ENCODE results near the gene ACIN1. TPM values are rescaled to one million over a fixed set of nuclear protein-coding genes. Genes with fewer than 3 reads are reported as not detected.

Gene ACIN1
- total RNA-seq, 1 donor from 2014 or later = 184 TPM

DNA sequence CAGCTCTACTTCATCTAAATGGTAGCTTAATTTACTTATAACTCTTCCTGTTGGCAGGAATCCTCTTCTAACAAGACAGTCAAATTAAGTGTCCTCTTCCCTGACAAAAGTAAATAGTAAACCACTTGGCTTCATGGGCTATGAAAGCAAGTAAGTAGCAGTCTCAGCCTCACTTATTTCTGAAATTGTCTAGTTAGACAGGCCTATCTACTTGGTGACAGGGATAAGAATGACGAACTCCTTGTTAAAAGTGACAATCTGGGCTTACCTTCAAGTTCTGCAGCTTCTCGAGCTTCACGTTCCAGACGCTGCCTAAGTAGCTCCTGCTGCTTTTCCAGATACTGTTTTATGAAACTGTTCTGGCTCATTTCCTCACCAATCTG is 4.7 kb downstream of the ACIN1 start:
- no peak overlapping the region for H3K27ac ChIP-seq
- no peak overlapping the region for H2AFZ ChIP-seq (replicated peaks)
- peaks cover 21% of the 10 kb centered on the region for H3K36me3 Mint-ChIP-seq
- H3K27me3 ChIP-seq = no peaks in the 10 kb centered on the region
- no peak overlapping the region for H3K27ac Mint-ChIP-seq
- no peak for DNase-seq (ENCODE audit: low spot score)
- no peak overlapping the region for H3K4me2 ChIP-seq
- H3K36me3 ChIP-seq = peaks cover 41% of the 10 kb centered on the region
- peaks cover 31% of the 10 kb centered on the region for H3F3A ChIP-seq (ENCODE audit: low read depth)
- H3K9me3 Mint-ChIP-seq = no peaks in the 10 kb centered on the region
- TF ChIP-seq, protein P1, sequence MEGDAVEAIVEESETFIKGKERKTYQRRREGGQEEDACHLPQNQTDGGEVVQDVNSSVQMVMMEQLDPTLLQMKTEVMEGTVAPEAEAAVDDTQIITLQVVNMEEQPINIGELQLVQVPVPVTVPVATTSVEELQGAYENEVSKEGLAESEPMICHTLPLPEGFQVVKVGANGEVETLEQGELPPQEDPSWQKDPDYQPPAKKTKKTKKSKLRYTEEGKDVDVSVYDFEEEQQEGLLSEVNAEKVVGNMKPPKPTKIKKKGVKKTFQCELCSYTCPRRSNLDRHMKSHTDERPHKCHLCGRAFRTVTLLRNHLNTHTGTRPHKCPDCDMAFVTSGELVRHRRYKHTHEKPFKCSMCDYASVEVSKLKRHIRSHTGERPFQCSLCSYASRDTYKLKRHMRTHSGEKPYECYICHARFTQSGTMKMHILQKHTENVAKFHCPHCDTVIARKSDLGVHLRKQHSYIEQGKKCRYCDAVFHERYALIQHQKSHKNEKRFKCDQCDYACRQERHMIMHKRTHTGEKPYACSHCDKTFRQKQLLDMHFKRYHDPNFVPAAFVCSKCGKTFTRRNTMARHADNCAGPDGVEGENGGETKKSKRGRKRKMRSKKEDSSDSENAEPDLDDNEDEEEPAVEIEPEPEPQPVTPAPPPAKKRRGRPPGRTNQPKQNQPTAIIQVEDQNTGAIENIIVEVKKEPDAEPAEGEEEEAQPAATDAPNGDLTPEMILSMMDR (IDR thresholded peaks at IDR 0.05) = no peak
- no peak for TF ChIP-seq EZH2 (IDR thresholded peaks at IDR 0.05)
- peaks cover 14% of the 10 kb centered on the region for H3K4me1 ChIP-seq
- H3K9ac ChIP-seq = no peak overlapping the region
- no peaks in the 10 kb centered on the region for H3K9me3 ChIP-seq (ENCODE audit: low read depth)
- H3K4me1 Mint-ChIP-seq = peaks cover 8% of the 10 kb centered on the region
- H3K4me3 ChIP-seq = no peak overlapping the region
- H3K79me2 ChIP-seq (ENCODE audit: low read depth) = peaks cover 77% of the 10 kb centered on the region
- no peak overlapping the region for H3K4me3 Mint-ChIP-seq
- no peaks in the 10 kb centered on the region for H3K27me3 Mint-ChIP-seq (ENCODE audit: insufficient read depth, low read depth)
- H4K20me1 ChIP-seq (ENCODE audit: low read depth) = peaks cover 64% of the 10 kb centered on the region

DNA sequence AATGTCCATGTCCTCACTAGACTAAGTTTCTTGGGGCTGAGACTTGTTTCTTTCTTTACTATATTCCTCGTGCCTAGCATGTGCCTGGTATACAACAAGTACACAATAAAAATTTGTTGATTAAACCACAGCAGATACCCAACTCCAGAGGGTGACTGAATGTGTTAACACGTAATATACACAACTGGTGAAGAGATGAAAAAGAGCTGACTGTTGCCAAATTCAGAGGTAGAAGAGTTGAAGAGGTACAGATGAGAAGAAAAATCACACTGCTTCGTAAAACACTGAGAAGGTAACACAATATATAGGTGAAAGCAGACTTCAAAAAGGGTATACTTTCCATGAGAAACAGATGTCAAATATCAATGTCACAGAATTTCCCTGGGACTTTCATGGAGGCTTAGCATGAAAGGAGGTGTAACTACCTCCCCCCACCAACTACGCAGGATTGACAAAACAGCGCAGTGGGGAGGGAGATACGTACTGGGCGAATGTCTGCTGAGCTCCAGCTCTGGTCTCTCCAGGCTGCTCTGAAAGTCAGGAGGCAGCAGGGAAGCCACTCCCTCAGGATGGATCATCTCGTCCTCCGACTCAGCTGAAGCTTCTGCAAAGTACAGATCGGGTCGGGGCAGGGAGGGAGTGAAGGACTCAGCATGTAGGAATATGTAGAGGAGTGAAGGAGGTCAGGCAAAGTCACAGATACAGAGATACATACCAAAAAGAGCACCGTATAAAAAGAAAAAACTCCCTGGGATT is 5.3 kb downstream of the ACIN1 start:
- Histone ChIP-seq H3K9ac (no peak overlapping the region), H3K4me2 (no peak overlapping the region), H3K4me3 (no peak overlapping the region), H3K27ac (no peak overlapping the region), H3K79me2 (ENCODE audit: low read depth) (peaks cover 79% of the 10 kb centered on the region), H4K20me1 (ENCODE audit: low read depth) (peaks cover 70% of the 10 kb centered on the region), H3K27me3 (no peaks in the 10 kb centered on the region), H3K36me3 (peaks cover 44% of the 10 kb centered on the region), H3K4me1 (peaks cover 14% of the 10 kb centered on the region), H3K9me3 (ENCODE audit: low read depth) (no peaks in the 10 kb centered on the region), H2AFZ (replicated peaks) (no peak overlapping the region), H3F3A (ENCODE audit: low read depth) (peaks cover 30% of the 10 kb centered on the region)
- peaks cover 23% of the 10 kb centered on the region for H3K36me3 Mint-ChIP-seq
- no peaks in the 10 kb centered on the region for H3K27me3 Mint-ChIP-seq (ENCODE audit: insufficient read depth, low read depth)
- DNase-seq (ENCODE audit: low spot score) = no peak
- no peaks in the 10 kb centered on the region for H3K9me3 Mint-ChIP-seq
- TF ChIP-seq, protein P1 (IDR thresholded peaks at IDR 0.05) = no peak
- TF ChIP-seq EZH2 (IDR thresholded peaks at IDR 0.05) (no peak), EZH2phosphoT487 (IDR thresholded peaks at IDR 0.05) (no peak)
- no peak overlapping the region for H3K4me3 Mint-ChIP-seq
- H3K27ac Mint-ChIP-seq = no peak overlapping the region
- peaks cover 8% of the 10 kb centered on the region for H3K4me1 Mint-ChIP-seq

GRCh38 chr14:23086565-23086964 is 8.4 kb downstream of the ACIN1 start:
- peaks cover 17% of the 10 kb centered on the region for H3K36me3 Mint-ChIP-seq
- no peaks in the 10 kb centered on the region for H3K27me3 Mint-ChIP-seq (ENCODE audit: insufficient read depth, low read depth)
- H3K36me3 ChIP-seq = peaks cover 51% of the 10 kb centered on the region
- no peaks in the 10 kb centered on the region for H3K9me3 ChIP-seq (ENCODE audit: low read depth)
- no peak for DNase-seq (ENCODE audit: low spot score)
- H4K20me1 ChIP-seq (ENCODE audit: low read depth) = peaks cover 47% of the 10 kb centered on the region
- TF ChIP-seq, protein P1 (IDR thresholded peaks at IDR 0.05) = no peak
- TF ChIP-seq EZH2 (IDR thresholded peaks at IDR 0.05) (no peak), EZH2phosphoT487 (IDR thresholded peaks at IDR 0.05) (no peak)
- no peak overlapping the region for H2AFZ ChIP-seq (replicated peaks)
- no peaks in the 10 kb centered on the region for H3K27me3 ChIP-seq
- H3F3A ChIP-seq (ENCODE audit: low read depth) = peaks cover 16% of the 10 kb centered on the region
- no peak overlapping the region for H3K27ac ChIP-seq
- no peaks in the 10 kb centered on the region for H3K4me1 ChIP-seq
- no peak overlapping the region for H3K4me2 ChIP-seq
- no peak overlapping the region for H3K4me3 Mint-ChIP-seq
- no peaks in the 10 kb centered on the region for H3K4me1 Mint-ChIP-seq
- no peaks in the 10 kb centered on the region for H3K9me3 Mint-ChIP-seq
- H3K9ac ChIP-seq = no peak overlapping the region
- H3K79me2 ChIP-seq (ENCODE audit: low read depth) = peaks cover 67% of the 10 kb centered on the region
- H3K27ac Mint-ChIP-seq = no peak overlapping the region
- no peak overlapping the region for H3K4me3 ChIP-seq

Measured in neural progenitor cell (in vitro differentiated cells).